ENCODE data around the gene COLQ.

- TF ChIP-seq, protein P1, sequence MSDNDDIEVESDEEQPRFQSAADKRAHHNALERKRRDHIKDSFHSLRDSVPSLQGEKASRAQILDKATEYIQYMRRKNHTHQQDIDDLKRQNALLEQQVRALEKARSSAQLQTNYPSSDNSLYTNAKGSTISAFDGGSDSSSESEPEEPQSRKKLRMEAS (IDR thresholded peaks at IDR 0.05): no peak
- TF ChIP-seq POLR2A (IDR thresholded peaks at IDR 0.05; ENCODE audit: low read length) (no peak), CHD2 (IDR thresholded peaks at IDR 0.05; ENCODE audit: low read length, partially characterized antibody) (no peak), CTCF (IDR thresholded peaks at IDR 0.05) (no peak), JUN (IDR thresholded peaks at IDR 0.05) (no peak), SREBF2 (IDR thresholded peaks at IDR 0.05) (no peak), EP300 (IDR thresholded peaks at IDR 0.05) (no peak)
- TF ChIP-seq, protein P2, sequence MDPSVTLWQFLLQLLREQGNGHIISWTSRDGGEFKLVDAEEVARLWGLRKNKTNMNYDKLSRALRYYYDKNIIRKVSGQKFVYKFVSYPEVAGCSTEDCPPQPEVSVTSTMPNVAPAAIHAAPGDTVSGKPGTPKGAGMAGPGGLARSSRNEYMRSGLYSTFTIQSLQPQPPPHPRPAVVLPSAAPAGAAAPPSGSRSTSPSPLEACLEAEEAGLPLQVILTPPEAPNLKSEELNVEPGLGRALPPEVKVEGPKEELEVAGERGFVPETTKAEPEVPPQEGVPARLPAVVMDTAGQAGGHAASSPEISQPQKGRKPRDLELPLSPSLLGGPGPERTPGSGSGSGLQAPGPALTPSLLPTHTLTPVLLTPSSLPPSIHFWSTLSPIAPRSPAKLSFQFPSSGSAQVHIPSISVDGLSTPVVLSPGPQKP (IDR thresholded peaks at IDR 0.05; ENCODE audit: low read depth, low read length): no peak
These were observed 16.8 kb upstream of the COLQ start for GRCh38 chr3:15538345-15538744.
